Activated CD4-positive, alpha-beta T cell treated with anti-CD3 and anti-CD28 coated beads, Interleukin-2, Interleukin-4, amounts not matched to agents 100 ng/mL and 50 ng/mL, durations not matched to agents 16 hours and 8 hours (primary cell): Measurements from ENCODE around the gene KRTAP5-8.
"Not testable (repeated sequence)": the region's sequence is repeated elsewhere in the genome, so short reads cannot be mapped to it uniquely, and the experiment has no call there.

Source experiments
- DNase-seq: peaks from one replicate; pipeline ENCODE4 v3.0.0-alpha.2; 2020; ENCODE audit warnings: low spot score

Gene KRTAP5-8

GRCh38 chr11:71543866-71544265 is 6.0 kb downstream of the KRTAP5-8 start:
- no peak for DNase-seq

DNA sequence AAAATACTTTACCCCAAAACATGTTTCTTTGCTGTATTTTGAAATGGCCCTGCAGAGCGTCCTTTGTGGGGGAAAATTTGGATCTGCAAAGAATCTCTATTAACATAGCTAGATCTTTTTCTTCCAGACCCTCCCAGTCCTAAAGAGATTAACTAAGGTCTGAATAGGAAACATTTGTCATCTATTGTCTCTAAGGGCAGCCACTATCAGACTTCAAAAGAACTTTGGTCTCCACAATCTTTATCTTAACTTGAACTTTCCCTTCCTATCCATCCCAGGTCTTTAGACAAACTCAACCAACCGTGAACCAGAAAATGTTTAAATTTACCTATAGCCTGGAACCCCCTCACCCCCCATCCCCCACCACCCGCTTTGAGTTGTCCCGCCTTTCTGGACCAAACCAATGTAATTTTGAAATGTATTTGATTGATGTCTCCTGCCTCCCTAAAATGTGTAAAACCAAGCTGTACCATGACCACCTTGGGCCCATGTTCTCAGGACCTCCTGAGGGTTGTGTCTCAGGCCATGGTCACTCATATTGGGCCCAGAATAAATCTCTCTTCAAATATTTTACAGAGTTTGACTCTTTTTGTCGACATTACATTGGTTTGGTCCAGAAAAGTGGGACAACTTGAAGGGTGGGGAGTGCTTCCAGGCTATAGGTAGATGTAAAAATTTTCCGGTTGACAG is 6.8 kb downstream of the KRTAP5-8 start:
- DNase-seq = no peak

DNA sequence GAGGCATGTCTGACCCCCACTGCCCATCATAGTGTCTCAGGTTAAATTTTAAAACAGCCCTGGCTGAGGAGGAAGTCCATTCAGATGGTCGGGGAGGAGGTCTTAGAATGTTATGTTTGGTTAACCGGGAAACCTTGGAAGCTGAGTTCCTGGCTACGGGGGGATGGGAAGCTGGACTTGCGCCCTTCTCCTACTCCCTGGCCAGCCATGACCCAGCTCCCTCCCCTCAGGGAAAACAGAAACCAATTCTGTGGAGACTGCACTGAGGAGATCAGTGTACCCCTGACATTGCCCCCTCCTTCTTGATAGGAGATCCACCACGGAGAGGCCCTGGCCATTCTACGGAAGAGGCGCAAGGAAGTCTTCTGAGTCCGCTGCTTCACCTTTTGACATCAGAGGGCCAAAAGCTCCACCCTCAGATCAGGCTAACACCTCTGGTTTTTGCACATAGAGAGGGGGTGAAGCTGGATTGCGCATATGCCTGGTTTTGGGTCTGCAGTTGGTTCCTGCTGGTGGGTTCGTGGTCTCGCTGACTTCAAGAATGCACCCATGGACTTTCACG is 7.7 kb downstream of the KRTAP5-8 start:
- DNase-seq = no peak

DNA sequence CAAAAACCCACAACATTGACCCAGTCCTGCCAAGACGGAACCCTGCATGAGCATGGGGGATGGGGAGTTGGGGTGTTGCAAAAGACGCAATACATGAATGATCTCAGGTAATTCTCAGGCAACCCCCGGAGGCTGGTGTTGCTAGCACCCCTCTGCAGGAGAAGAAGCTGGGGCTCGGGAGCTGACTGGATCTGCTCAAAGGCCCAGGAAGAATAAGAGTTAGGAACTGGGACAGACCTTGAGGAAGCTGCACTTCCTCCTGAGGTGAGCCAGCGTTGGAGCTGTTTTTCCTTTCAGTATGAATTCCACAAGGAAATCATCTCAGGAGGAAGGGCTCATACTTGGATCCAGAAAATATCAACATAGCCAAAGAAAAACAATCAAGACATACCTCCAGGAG is 10.3 kb downstream of the KRTAP5-8 start, which contains the start of gene KRTAP5-9:
Gene KRTAP5-9 (plus strand): TSS at position 301 of the 400 bp plus-strand sequence. CDS start 238 bp downstream, outside the sequence.
- no peak for DNase-seq

GRCh38 chr11:71548716-71549151 is 10.9 kb downstream of the KRTAP5-8 start:
- DNase-seq = no peak

DNA sequence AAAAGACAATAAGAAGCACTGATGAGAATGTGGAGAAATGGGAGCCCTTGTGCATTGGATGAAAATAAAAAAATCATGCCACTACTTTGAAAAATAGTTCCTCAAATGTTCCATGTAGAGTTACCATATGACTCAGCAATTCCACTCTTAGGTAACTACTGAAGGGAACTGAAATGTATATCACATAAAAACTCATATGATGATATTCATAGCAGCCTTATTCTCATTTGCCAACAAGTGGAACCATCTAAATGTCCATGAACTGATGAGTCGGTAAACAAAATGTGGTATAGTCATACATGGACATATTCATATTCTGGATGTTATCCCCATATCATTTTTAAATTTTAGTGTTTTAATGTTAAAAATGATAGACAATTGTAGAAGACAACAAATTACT is 13.9 kb downstream of the KRTAP5-8 start:
- DNase-seq = no peak

- no peak for DNase-seq
Measured at GRCh38 chr11:71554996-71555395, 17.2 kb downstream of the KRTAP5-8 start.

- DNase-seq = no peak
Measured at GRCh38 chr11:71555508-71555907, 17.7 kb downstream of the KRTAP5-8 start.

DNA sequence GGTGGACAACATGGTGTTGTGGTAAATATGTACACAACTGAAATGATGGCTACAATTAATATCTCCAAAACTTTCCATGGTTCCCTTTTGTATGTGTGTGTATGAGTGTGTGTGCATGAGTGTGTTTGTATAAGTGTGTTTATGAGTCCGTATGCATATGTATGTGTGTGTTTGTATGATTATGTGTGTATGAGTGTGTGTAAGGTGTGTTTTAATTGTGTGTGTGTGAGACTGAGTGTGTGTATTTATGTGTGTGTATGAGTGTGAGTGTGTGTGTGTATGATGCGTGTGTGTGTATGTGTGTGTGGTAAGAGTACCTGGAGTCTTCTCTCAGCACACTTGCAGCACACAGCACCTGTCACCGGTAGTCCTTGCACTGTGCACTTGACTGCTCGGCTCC is 18.2 kb downstream of the KRTAP5-8 start:
- DNase-seq = no peak

- no peak for DNase-seq
Measured at GRCh38 chr11:71557257-71557656, 19.4 kb downstream of the KRTAP5-8 start.

DNA sequence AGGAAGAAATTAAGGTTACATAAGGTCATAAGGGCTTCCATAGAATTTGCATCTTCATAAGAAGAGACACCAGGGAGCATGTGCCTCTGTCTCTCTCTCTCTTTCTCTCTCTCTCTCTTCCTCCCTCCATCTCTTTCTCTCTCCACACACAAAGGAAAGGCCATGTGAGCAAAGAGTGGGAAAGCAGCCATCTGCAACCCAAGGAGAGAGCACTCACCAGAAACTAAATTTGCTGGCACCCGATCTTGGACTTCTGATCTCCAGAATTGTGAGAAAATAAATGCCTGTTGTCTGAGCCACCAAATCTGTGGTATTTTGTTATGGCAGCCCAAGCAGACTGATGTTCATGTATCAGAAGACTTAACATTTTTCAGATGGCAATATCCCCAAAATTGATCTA is 21.2 kb downstream of the KRTAP5-8 start:
- no peak for DNase-seq

DNA sequence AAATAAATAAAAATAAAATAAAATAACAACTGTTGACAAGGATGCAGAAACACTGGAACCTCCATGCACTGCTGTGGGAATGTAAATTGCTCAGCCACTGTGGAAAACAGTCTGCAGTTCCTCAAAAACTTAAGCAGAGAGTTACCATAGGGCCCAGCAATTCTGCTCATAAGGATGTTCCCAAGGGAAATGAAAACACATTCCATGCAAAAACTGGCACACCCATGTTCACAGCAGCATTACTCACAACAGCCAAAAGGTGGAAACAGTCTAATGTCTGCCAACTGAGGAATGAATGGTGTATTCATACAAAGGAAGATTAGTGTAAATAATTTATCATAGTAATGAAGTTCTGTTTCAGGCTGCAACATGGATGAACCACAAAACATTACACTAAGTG is 24.3 kb downstream of the KRTAP5-8 start:
- no peak for DNase-seq

DNA sequence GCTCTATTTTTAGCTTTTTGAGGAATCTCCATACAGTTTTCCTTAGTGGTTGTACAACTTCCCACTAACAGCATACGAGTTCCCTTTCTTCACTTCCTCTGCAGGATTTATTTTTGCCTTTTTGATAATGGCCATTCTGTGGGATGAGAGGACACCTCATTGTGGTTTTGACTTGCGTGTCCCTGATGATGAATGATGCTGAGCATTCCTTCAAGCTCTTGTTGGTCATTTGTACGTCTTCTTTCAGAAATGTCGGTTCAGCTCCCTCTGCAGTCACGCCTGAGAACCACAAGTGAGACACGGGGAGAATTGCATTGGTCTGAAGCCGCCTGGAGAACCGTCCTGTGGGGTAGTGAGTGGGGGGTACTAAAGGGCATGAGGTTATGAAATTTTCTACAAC is 25.6 kb downstream of the KRTAP5-8 start:
- DNase-seq = peak; percentile 34

GRCh38 chr11:71564430-71564829 is 26.6 kb downstream of the KRTAP5-8 start:
- DNase-seq = no peak

DNA sequence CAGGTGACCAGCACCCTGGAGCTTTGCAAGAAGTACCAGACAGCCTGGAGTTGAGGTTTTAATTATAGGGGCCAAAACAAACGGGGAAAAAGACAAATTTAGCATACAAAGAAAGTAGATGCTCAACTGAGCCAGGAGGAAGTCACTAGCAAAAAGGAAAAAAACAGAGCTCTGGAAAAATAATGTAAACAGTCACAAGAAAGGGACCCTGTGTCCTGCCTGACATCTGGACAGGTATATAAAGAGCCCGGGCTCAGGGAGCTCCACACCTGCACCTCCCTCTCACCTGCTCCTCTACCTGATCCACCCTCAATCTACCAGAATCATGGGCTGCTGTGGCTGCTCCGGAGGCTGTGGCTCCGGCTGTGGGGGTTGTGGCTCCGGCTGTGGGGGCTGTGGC is 27.4 kb downstream of the KRTAP5-8 start, which contains the start of gene KRTAP5-10:
Gene KRTAP5-10 (plus strand): TSS at position 301 of the 400 bp plus-strand sequence. CDS start 25 bp downstream, at position 326.
- DNase-seq = no peak

- DNase-seq = no peak
Measured at GRCh38 chr11:71566081-71566620, 28.3 kb downstream of the KRTAP5-8 start.

GRCh38 chr11:71566626-71567599 is 29.1 kb downstream of the KRTAP5-8 start:
- not testable (repeated sequence) for DNase-seq

GRCh38 chr11:71567633-71568032 is 29.8 kb downstream of the KRTAP5-8 start:
- not testable (repeated sequence) for DNase-seq

GRCh38 chr11:71568704-71569349 is 31.0 kb downstream of the KRTAP5-8 start:
- DNase-seq = no peak

GRCh38 chr11:71571101-71571850 is 33.5 kb downstream of the KRTAP5-8 start:
- not testable (repeated sequence) for DNase-seq

- no peak for DNase-seq
Measured at GRCh38 chr11:71572811-71573210, 35.0 kb downstream of the KRTAP5-8 start.
